Tibial artery (tissue), 4 donors: Measurements from ENCODE around the gene ADAM12.

Experiments
- DNase-seq, 2 donors: peaks; one replicate each; pipeline ENCODE4 v3.0.0-alpha.2; 2019
- H3K27ac ChIP-seq, 2 donors: fragments of 200-600 bp; sonication (generic) in 1 of 2; 1 replicate in 1 of 2; 2 replicates in 1 of 2; pipeline ENCODE4 v1.5.1; 2018 to 2019; ENCODE audit warnings: mild to moderate bottlenecking in 1 of 2
- H3K27me3 ChIP-seq, 2 donors: fragments of 200-600 bp; sonication (generic) in 1 of 2; one replicate each; pipeline versions ENCODE4 v1.5.1 to v1.6.0; 2016 to 2019
- H3K36me3 ChIP-seq, 3 donors: fragments of 200-600 bp; sonication (generic) in 2 of 3; one replicate each; pipeline ENCODE4 v1.5.1; 2016 to 2019; ENCODE audit warnings: mild to moderate bottlenecking in 2 of 3
- H3K4me1 ChIP-seq, 4 donors: fragments of 200-600 bp; sonication (generic) in 2 of 4; 1 replicate in 3 of 4; 2 replicates in 1 of 4; pipeline ENCODE4 v1.5.1; 2016 to 2019
- H3K4me3 ChIP-seq, 2 donors: fragments of 200-600 bp; sonication (generic) in 1 of 2; 1 replicate in 1 of 2; 2 replicates in 1 of 2; pipeline ENCODE4 v1.5.1; 2018 to 2019; ENCODE audit warnings: mild to moderate bottlenecking in 2 of 2
- H3K9me3 ChIP-seq, 3 donors: fragments of 200-600 bp; sonication (generic) in 1 of 3; one replicate each; pipeline ENCODE4 v1.5.1; 2016 to 2019
- CTCF ChIP-seq, 2 experiments: fragments of 200-600 bp in 1 of 2; fragments of 450-650 bp in 1 of 2; IDR thresholded peaks; one replicate each; pipeline ENCODE4 v1.5.1; 2017 to 2019; ENCODE audit warnings: antibody characterized with exemption in 2 of 2, mild to moderate bottlenecking in 1 of 2, moderate library complexity in 1 of 2
- intact Hi-C: fragments of 100-400 bp; cut with DNase I; formaldehyde crosslinking; loops from one replicate; pipeline ENCODE4 v1.15.0; 2023; ENCODE audit warnings: low total_unique reads

Gene ADAM12

GRCh38 chr10:126012485-126012884 lies 375.8 kb downstream of the ADAM12 start:
- Histone ChIP-seq H3K4me1 (no peaks in the 10 kb centered on the region), H3K36me3 (peaks cover 0 to 7% (median 0%) of the 10 kb centered on the region in 3 donors), H3K27ac (no peak overlapping the region), H3K9me3 (no peaks in the 10 kb centered on the region), H3K27me3 (no peaks in the 10 kb centered on the region), H3K4me3 (no peak overlapping the region)
- no peak for DNase-seq
- no peak for TF ChIP-seq CTCF (IDR thresholded peaks at IDR 0.05)
- intact Hi-C loops, result no loop called here

- H3K27ac ChIP-seq, result no peak overlapping the region
- intact Hi-C loops, result no loop called here
- H3K4me1 ChIP-seq, result no peaks in the 10 kb centered on the region
- no peak overlapping the region for H3K4me3 ChIP-seq
- no peak for TF ChIP-seq CTCF (IDR thresholded peaks at IDR 0.05)
- DNase-seq, result no peak
- no peaks in the 10 kb centered on the region for H3K27me3 ChIP-seq
- peaks cover 0 to 7% (median 0%) of the 10 kb centered on the region in 3 donors for H3K36me3 ChIP-seq
- H3K9me3 ChIP-seq, result no peaks in the 10 kb centered on the region
Measured at GRCh38 chr10:126011995-126012394, 376.3 kb downstream of the ADAM12 start.

GRCh38 chr10:126009650-126010049 lies 378.6 kb downstream of the ADAM12 start:
- H3K27ac ChIP-seq, result no peak overlapping the region
- no peak for TF ChIP-seq CTCF (IDR thresholded peaks at IDR 0.05)
- no peaks in the 10 kb centered on the region for H3K9me3 ChIP-seq
- H3K4me3 ChIP-seq, result no peak overlapping the region
- DNase-seq, result no peak
- peaks cover 0 to 7% (median 0%) of the 10 kb centered on the region in 3 donors for H3K36me3 ChIP-seq
- H3K27me3 ChIP-seq, result no peaks in the 10 kb centered on the region
- no peaks in the 10 kb centered on the region for H3K4me1 ChIP-seq
- intact Hi-C loops, result no loop called here

GRCh38 chr10:126006906-126007305 lies 381.4 kb downstream of the ADAM12 start:
- DNase-seq, result no peak
- no peak overlapping the region for H3K4me3 ChIP-seq
- no peak overlapping the region for H3K27ac ChIP-seq
- H3K4me1 ChIP-seq, result no peaks in the 10 kb centered on the region
- H3K36me3 ChIP-seq, result peaks cover 0 to 7% (median 0%) of the 10 kb centered on the region in 3 donors
- intact Hi-C loops, result no loop called here
- TF ChIP-seq CTCF (IDR thresholded peaks at IDR 0.05), result no peak
- H3K9me3 ChIP-seq, result no peaks in the 10 kb centered on the region
- no peaks in the 10 kb centered on the region for H3K27me3 ChIP-seq

- Histone ChIP-seq H3K4me3 (no peak overlapping the region), H3K27ac (no peak overlapping the region), H3K9me3 (no peaks in the 10 kb centered on the region), H3K27me3 (no peaks in the 10 kb centered on the region), H3K4me1 (peaks cover 0 to 4% (median 0%) of the 10 kb centered on the region in 4 donors), H3K36me3 (peaks cover 0 to 7% (median 0%) of the 10 kb centered on the region in 3 donors)
- TF ChIP-seq CTCF (IDR thresholded peaks at IDR 0.05), result no peak
- no peak for DNase-seq
- intact Hi-C loops, result no loop called here
Measured at GRCh38 chr10:126006264-126006663, 382.0 kb downstream of the ADAM12 start.

GRCh38 chr10:126004752-126005151 lies 383.5 kb downstream of the ADAM12 start:
- no peaks in the 10 kb centered on the region for H3K27me3 ChIP-seq
- no peaks in the 10 kb centered on the region for H3K9me3 ChIP-seq
- H3K27ac ChIP-seq, result no peak overlapping the region
- TF ChIP-seq CTCF (IDR thresholded peaks at IDR 0.05), result no peak
- H3K4me3 ChIP-seq, result no peak overlapping the region
- DNase-seq, result no peak
- peaks cover 0 to 5% (median 0%) of the 10 kb centered on the region in 3 donors for H3K36me3 ChIP-seq
- intact Hi-C loops, result no loop called here
- peaks cover 0 to 4% (median 0%) of the 10 kb centered on the region in 4 donors for H3K4me1 ChIP-seq
